GM18499 (cell line): ENCODE results near the gene WDR6.

Experiments used
- ATAC-seq: cut with Tn5 transposase; IDR thresholded peaks from one replicate; pipeline ENCODE4 v1.9.1; 2021; ENCODE audit warnings: moderate number of reproducible peaks; ENCODE audit not compliant: insufficient read depth, unreplicated experiment

Gene WDR6

GRCh38 chr3:49013738-49014660 is 6.8 kb downstream of the WDR6 start:
- ATAC-seq: no peak

GRCh38 chr3:49015072-49015471 is 7.9 kb downstream of the WDR6 start:
- no peak for ATAC-seq

GRCh38 chr3:49015765-49016164 is 8.6 kb downstream of the WDR6 start:
- ATAC-seq: no peak

GRCh38 chr3:49016414-49017228 is 9.4 kb downstream of the WDR6 start:
- ATAC-seq: no peak

GRCh38 chr3:49017229-49017970 is 10.2 kb downstream of the WDR6 start:
- ATAC-seq: no peak

- ATAC-seq: no peak
Observed at GRCh38 chr3:49017971-49018706, 10.9 kb downstream of the WDR6 start, which contains the start of gene DALRD3. DALRD3 (minus strand) TSS chr3:49018580; CDS start chr3:49018564, 16 bp downstream.

- no peak for ATAC-seq
Observed at GRCh38 chr3:49018707-49019006, 11.5 kb downstream of the WDR6 start.

GRCh38 chr3:49019941-49020329 is 12.7 kb downstream of the WDR6 start:
- ATAC-seq: no peak

- no peak for ATAC-seq
Observed at GRCh38 chr3:49020330-49021212, 13.4 kb downstream of the WDR6 start.

- ATAC-seq: peak; percentile 22
Observed at GRCh38 chr3:49021213-49021812, 14.1 kb downstream of the WDR6 start.

- peak; percentile 28 for ATAC-seq
Observed at GRCh38 chr3:49021813-49022687, 14.9 kb downstream of the WDR6 start, which contains the start of gene NDUFAF3. NDUFAF3 (plus strand) TSS chr3:49022121; CDS start chr3:49022145, 24 bp downstream.

GRCh38 chr3:49022688-49023171 is 15.5 kb downstream of the WDR6 start:
- ATAC-seq: no peak

GRCh38 chr3:49023775-49024174 is 16.6 kb downstream of the WDR6 start:
- no peak for ATAC-seq

- ATAC-seq: no peak
Observed at GRCh38 chr3:49024449-49024848, 17.3 kb downstream of the WDR6 start.

- ATAC-seq: no peak
Observed at GRCh38 chr3:49025005-49025792, 18.0 kb downstream of the WDR6 start.

GRCh38 chr3:49025793-49026520 is 18.8 kb downstream of the WDR6 start:
- no peak for ATAC-seq
